Lower leg skin (tissue), 4 donors: Measurements from ENCODE around the gene ACP1. TPM values are rescaled to one million over a fixed set of nuclear protein-coding genes. Genes with fewer than 3 reads are reported as not detected.

Experiments
- DNase-seq, 2 donors: peaks; one replicate each; pipeline ENCODE4 v3.0.0-alpha.2; 2019; ENCODE audit warnings: low spot score in 2 of 2
- H3K4me3 ChIP-seq: fragments of 200-600 bp; sonication (generic); 2 replicates; pipeline ENCODE4 v1.5.1; 2017; ENCODE audit warnings: mild to moderate bottlenecking, low read depth; ENCODE audit not compliant: poor library complexity, severe bottlenecking
- CTCF ChIP-seq, 3 donors: fragments of 450-650 bp; IDR thresholded peaks; one replicate each; pipeline ENCODE4 v1.5.1; 2016; ENCODE audit warnings: antibody characterized with exemption in 3 of 3, mild to moderate bottlenecking in 3 of 3, moderate library complexity in 2 of 3
- POLR2A ChIP-seq, 2 donors: fragments of 450-650 bp; IDR thresholded peaks; one replicate each; pipeline ENCODE4 v1.6.1; 2016 to 2017; ENCODE audit warnings: antibody characterized with exemption in 2 of 2, mild to moderate bottlenecking in 1 of 2, moderate library complexity in 1 of 2
- WGBS, 2 donors: methylation state at CpG; one replicate each; pipeline ENCODE4 v1.1.5; 2018; 5-methylcytosine and 5-hydroxymethylcytosine counted together
- intact Hi-C: fragments of 100-400 bp; cut with DNase I; formaldehyde crosslinking; loops from one replicate; pipeline ENCODE4 v1.15.0; 2023; ENCODE audit warnings: low total_unique reads
- total RNA-seq, 4 donors: library from RNA; depleted of rRNA; stranded (reverse); fragments of >200 nt; gene quantifications; one replicate each; pipeline ENCODE4 v1.1.0, GENCODE V29; 2016

Gene ACP1
- total RNA-seq, 4 donors from 2014 or later, result 50.9 to 71.7 (median 54.6) TPM

- TF ChIP-seq CTCF (IDR thresholded peaks at IDR 0.05) (no peak), POLR2A (IDR thresholded peaks at IDR 0.05) (no peak)
- DNase-seq, result no peak
- intact Hi-C loops, result no loop called here
- H3K4me3 ChIP-seq, result peak overlapping the region; percentile 51
- 32 to 36% methylated on average over 42 of the region's 42 CpGs for WGBS, 2 donors
Measured at GRCh38 chr2:263022-263738, 1.6 kb upstream of the ACP1 start.

- DNase-seq, result peak; percentile 50 to 90
Measured at GRCh38 chr2:263774-264492, 814 bp upstream of the ACP1 start, which contains the start of gene SH3YL1. SH3YL1 (minus strand) TSS chr2:264032; CDS start chr2:263984, 48 bp downstream.

GRCh38 chr2:268323-268722 lies 3.6 kb downstream of the ACP1 start:
- H3K4me3 ChIP-seq, result no peak overlapping the region
- no peak for TF ChIP-seq CTCF (IDR thresholded peaks at IDR 0.05)
- no peak for TF ChIP-seq POLR2A (IDR thresholded peaks at IDR 0.05)
- no peak for DNase-seq
- intact Hi-C loops, result no loop called here

More at GRCh38 chr2:263774-264492, 814 bp upstream of the ACP1 start, which contains the start of gene SH3YL1:
- WGBS, 2 donors, result 2 to 3% methylated on average over 42 to 65 of the region's 77 CpGs
- intact Hi-C loops, result no loop called here
- peak within 1 kb of the TSS; percentile 71 for H3K4me3 ChIP-seq
- no peak for TF ChIP-seq CTCF (IDR thresholded peaks at IDR 0.05)

GRCh38 chr2:269356-270030 lies 4.7 kb downstream of the ACP1 start:
- TF ChIP-seq POLR2A (IDR thresholded peaks at IDR 0.05) (no peak), CTCF (IDR thresholded peaks at IDR 0.05) (no peak)
- no peak overlapping the region for H3K4me3 ChIP-seq
- DNase-seq, result no peak
- intact Hi-C loops, result no loop called here
- 78 to 82% methylated on average over 4 of the region's 4 CpGs for WGBS, 2 donors

- no peak for DNase-seq
- 95 to 98% methylated on average over 4 of the region's 4 CpGs for WGBS, 2 donors
- TF ChIP-seq CTCF (IDR thresholded peaks at IDR 0.05) (no peak), POLR2A (IDR thresholded peaks at IDR 0.05) (no peak)
- intact Hi-C loops, result no loop called here
- no peak overlapping the region for H3K4me3 ChIP-seq
Measured at GRCh38 chr2:270861-271260, 6.1 kb downstream of the ACP1 start.
